Measurements from ENCODE around the gene BCL7B.

DNA sequence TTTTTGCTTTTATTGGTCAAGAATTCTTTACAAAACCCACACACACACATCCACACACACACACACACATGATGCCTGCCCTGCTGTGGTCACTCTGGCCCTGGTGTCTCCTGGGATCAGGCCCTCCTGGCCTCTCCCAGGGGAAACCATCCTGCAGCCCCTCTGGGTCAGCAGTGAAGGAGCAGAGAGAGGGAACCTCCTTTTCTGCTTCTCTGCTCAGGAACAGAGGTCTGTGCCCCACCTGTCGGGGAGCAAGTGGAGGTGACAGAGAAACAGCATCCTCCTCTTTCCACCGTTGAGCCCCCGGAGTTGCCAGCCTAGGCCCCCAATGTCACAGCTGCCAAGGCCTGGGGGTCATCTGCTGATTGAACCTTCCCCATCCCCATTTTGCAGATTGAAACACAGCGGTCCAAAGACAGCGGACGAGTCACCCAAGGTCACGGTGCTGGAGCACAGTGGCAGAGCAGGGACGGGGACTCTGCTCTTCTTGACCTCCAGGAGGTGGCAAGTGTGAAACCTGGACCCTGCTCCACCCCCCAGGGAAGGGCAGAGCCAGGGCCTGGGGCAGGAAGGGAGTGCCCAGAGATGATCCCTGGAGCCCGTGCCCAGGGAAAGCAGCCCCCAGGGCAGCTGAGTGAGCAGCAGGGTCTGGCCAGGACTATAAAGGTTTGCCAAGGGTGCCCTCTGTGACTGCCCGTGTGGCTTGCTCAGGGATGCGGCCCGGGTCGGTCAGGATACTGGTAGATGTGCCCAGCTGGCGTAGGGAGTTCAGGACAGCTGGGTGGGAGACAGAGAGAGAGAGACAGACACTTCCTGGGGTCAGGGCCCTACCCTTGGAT is 35.9 kb upstream of the BCL7B start:
- TF ChIP-seq POLR2AphosphoS5 (IDR thresholded peaks at IDR 0.05) (no peak), CTCF (IDR thresholded peaks at IDR 0.05) (no peak)

Measured in sigmoid colon (tissue), 4 donors.